Aorta (tissue), 5 donors: ENCODE results near the gene TENM4. TPM values are rescaled to one million over a fixed set of nuclear protein-coding genes. Genes with fewer than 3 reads are reported as not detected.

Experiments used
- ATAC-seq: fragments of 200-7000 bp; cut with Tn5 transposase; one replicate; pipeline ENCODE4 v1.9.1; 2022; ENCODE audit warnings: moderate library complexity; ENCODE audit not compliant: low FRiP score
- DNase-seq, 2 donors: peaks; one replicate each; pipeline ENCODE4 v3.0.0-alpha.2; 2020
- H3K27ac ChIP-seq, 2 donors: one replicate each; pipeline ENCODE4 v1.5.1; 2013; ENCODE audit warnings: low read length in 2 of 2, mild to moderate bottlenecking in 2 of 2, moderate library complexity in 2 of 2, control low read depth in 1 of 2, inconsistent platforms in 1 of 2, low read depth in 1 of 2
- H3K27me3 ChIP-seq, 2 donors: one replicate each; pipeline ENCODE4 v1.6.1; 2013; ENCODE audit warnings: control low read depth in 1 of 2, low read length in 1 of 2, mild to moderate bottlenecking in 1 of 2, moderate library complexity in 1 of 2; ENCODE audit not compliant: insufficient read depth in 2 of 2, control insufficient read depth in 1 of 2
- H3K36me3 ChIP-seq, 2 donors: one replicate each; pipeline ENCODE4 v1.6.1; 2013; ENCODE audit warnings: control low read depth in 1 of 2, low read length in 1 of 2, mild to moderate bottlenecking in 1 of 2; ENCODE audit not compliant: insufficient read depth in 2 of 2, control insufficient read depth in 1 of 2
- H3K4me1 ChIP-seq, 2 donors: one replicate each; pipeline ENCODE4 v1.6.1; 2013; ENCODE audit warnings: low read length in 2 of 2, control low read depth in 1 of 2, mild to moderate bottlenecking in 1 of 2, moderate library complexity in 1 of 2; ENCODE audit not compliant: insufficient read depth in 2 of 2, control insufficient read depth in 1 of 2
- H3K4me3 ChIP-seq, 2 donors: one replicate each; pipeline ENCODE4 v1.5.1; 2013; ENCODE audit warnings: low read length in 2 of 2, control low read depth in 1 of 2, mild to moderate bottlenecking in 1 of 2
- H3K9me3 ChIP-seq: one replicate; pipeline ENCODE4 v1.6.1; 2013; ENCODE audit warnings: mild to moderate bottlenecking, low read length; ENCODE audit not compliant: control insufficient read depth
- WGBS, 2 donors: extraction: QIAGEN DNeasy Blood & Tissue Kit; methylation state at CpG; one replicate each; pipeline ENCODE4 v1.1.7; 2013; 5-methylcytosine and 5-hydroxymethylcytosine counted together
- intact Hi-C, 2 donors: fragments of 100-400 bp; cut with DNase I; formaldehyde crosslinking; loops; one replicate each; pipeline versions ENCODE4 v1.14.2 to v1.15.0; 2022
- polyA plus RNA-seq, 2 donors: library from polyadenylated mRNA; stranded (reverse); fragments of 200-250 nt; gene quantifications; one replicate each; pipeline ENCODE4 v1.2.3, GENCODE V29; 2013
- total RNA-seq, 2 donors: library from RNA; stranded (reverse); fragmentation: NEBNext Ultra II Directional; extraction: Animal tissue kit (Norgen Biotek cat#: 25700); gene quantifications; one replicate each; pipeline ENCODE4 v1.2.1, GENCODE V29; 2021
- donor health status: healthy with polysubstance abuse.
- donor health status: Bipolar disorder and iron deficiency.
- donor health status: DM: no; HTN: no; CAD: no.
- donor health status: DM: no; HTN: no; CAD: no.
- donor health status: DM: yes; HTN: yes; CAD: no.

The TENM4 gene
- total and polyA plus RNA-seq, 4 donors: 0.20 to 9.1 (median 2.5) TPM

DNA sequence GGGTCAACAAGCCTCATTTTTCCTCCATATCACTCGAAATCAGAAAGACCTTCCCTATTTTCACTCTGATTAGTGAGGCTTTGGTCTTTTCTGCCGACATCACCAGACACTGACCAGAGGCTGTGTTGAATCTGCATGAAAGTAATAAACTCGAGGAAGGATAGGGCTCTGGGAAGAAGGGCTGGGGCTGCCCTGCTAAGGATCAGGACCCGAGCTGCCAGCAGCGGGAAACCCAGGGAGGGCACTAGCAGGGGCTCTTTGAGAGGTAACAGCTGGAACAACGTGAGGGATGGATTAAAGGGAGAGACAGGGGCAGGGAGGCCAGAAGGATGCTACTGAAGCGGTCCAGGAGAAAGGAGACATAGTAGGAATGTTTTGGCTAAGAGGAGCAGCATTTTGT is 488.7 kb downstream of the TENM4 start:
- no peak for ATAC-seq
- Histone ChIP-seq H3K4me3 (no peak overlapping the region), H3K27me3 (no peaks in the 10 kb centered on the region), H3K36me3 (no peaks in the 10 kb centered on the region), H3K4me1 (no peaks in the 10 kb centered on the region), H3K9me3 (peaks cover 2% of the 10 kb centered on the region), H3K27ac (no peak overlapping the region)
- DNase-seq: no peak
- 73 to 76% methylated on average over 7 of the region's 7 CpGs for WGBS, 2 donors
- intact Hi-C loops: no loop called here

DNA sequence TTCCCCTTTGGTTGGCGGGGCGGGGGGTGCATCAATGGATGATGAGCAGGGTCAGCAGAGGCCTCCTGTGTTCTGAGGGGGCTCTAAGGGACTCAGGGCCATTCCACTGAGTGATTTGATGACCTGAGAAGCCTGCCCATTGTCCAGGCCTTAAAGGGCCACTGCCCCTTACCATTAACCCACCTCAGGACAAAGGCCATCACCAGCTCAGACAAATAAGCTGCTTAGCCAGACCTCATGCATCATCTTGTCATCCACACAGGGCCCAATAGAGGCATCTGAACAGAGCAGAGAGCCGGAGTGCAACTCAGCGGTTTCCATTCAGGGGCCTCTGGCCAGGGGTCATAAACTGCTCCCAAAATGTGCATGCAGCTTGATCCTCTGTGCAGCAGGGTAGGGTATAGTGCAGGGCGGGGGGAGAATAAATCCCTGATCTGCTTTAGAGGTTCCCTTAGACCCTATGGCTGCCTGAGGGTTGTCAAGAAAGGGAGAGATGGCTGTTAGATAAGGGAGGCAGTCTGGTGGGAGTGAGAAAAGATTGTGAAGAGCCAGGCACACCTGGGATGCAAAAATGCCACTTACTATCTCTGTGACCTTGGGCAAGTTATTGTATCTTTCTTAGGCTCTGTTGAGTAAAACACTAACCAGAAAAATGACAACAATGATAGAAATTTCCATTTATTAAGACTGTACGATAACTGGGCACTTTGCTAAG is 490.7 kb downstream of the TENM4 start:
- no peak overlapping the region for H3K4me3 ChIP-seq
- 67 to 86% methylated on average over 6 of the region's 6 CpGs for WGBS, 2 donors
- H3K27me3 ChIP-seq: no peaks in the 10 kb centered on the region
- H3K36me3 ChIP-seq: no peaks in the 10 kb centered on the region
- DNase-seq: no peak
- intact Hi-C loops: no loop called here
- no peak overlapping the region for H3K27ac ChIP-seq
- H3K9me3 ChIP-seq: peaks cover 4% of the 10 kb centered on the region
- H3K4me1 ChIP-seq: no peaks in the 10 kb centered on the region
- no peak for ATAC-seq

DNA sequence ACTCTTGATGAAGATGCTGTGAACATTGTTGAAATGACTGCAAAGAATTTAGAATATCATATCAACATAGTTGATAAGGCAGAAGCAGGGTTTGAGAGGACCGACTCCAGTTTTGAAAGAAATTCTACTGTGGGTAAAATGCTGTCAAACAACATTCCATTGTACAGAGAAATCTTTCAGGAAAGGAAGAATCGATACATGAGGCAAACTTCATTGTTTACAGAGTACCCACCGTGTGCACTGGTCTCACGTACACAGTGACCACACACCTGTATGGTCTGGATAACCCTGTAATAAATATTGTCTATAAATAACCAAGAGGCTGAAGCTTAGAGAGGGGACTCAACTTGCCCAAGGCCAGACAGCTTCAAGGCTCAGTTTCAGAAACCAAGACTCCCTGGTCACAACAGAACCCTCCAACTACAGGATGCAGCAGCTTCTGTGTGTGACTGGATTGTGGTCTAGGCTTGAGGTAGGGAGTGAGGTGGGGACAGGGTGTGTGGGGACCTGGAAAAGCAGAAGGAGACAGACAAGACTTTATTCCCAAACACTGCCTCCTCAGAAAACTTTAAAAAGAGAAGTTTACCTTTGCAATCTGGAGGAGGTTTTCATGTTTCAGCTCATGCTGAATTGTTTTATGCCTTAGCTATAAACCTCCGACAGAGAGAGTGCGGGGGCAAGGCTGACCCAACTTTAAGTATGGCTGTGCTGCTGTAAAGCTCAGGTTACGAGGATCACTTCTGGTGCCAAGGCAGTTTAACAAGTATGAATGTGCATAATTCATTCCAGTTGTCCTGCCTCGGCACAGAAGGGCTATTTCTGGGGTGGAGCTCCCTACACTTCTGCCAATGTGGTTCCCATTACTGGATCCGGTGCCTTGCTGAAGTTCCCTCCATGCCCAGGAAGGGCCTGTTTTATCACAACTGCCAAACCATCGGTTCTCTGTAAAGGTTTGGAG is 493.6 kb downstream of the TENM4 start:
- 65 to 66% methylated on average over 10 of the region's 10 CpGs for WGBS, 2 donors
- Histone ChIP-seq H3K27me3 (no peaks in the 10 kb centered on the region), H3K9me3 (peaks cover 4% of the 10 kb centered on the region), H3K36me3 (no peaks in the 10 kb centered on the region), H3K27ac (no peak overlapping the region), H3K4me3 (no peak overlapping the region), H3K4me1 (no peaks in the 10 kb centered on the region)
- DNase-seq (no peak), ATAC-seq (no peak)
- intact Hi-C loops: no loop called here

DNA sequence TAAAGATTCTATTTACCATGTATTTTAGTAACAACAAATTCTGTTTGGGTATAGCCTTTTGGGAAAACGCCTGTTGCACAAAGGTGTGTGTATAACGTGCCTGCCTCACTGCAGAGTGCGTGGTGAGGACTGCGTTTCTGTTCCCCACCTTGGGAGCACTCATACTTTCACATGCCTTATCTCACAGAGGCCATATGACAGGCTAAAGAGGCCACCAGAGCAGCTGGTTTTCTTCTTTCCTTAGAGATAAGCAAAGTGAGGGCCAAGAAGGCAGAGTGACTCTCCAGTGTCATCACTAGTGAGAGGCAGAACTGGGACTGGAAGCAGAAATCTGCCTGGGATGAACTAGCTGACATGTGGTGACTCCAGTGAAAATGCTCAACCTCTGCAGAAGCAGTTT is 497.0 kb downstream of the TENM4 start:
- H3K36me3 ChIP-seq: no peaks in the 10 kb centered on the region
- no peak overlapping the region for H3K4me3 ChIP-seq
- DNase-seq: no peak
- H3K27ac ChIP-seq: no peak overlapping the region
- WGBS, 2 donors: 74% methylated on average over 4 of the region's 4 CpGs
- ATAC-seq: no peak
- intact Hi-C loops: no loop called here
- H3K4me1 ChIP-seq: no peaks in the 10 kb centered on the region
- peaks cover 4% of the 10 kb centered on the region for H3K9me3 ChIP-seq
- no peaks in the 10 kb centered on the region for H3K27me3 ChIP-seq

DNA sequence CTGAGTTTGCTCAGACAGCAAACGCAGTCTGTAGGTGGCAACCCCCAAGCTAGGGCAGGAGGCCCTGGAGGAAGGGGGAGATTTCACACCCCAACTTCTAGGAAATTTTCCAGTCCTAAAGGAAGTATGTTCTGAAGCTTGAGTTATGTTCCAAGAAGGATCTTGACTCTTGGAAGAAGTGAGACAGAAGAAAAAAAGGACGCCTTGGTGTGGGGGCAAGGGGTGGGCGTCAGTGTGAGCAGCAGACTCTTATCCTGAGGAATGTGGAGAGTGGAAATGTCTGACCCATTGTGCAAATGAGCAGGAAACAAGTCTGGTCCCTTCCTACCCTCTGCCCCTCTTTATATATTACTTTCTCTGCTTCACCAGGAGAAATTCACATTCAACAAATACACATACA is 497.7 kb downstream of the TENM4 start:
- H3K27me3 ChIP-seq: no peaks in the 10 kb centered on the region
- no peak overlapping the region for H3K4me3 ChIP-seq
- DNase-seq (no peak), ATAC-seq (no peak)
- 39 to 53% methylated on average over 3 of the region's 3 CpGs for WGBS, 2 donors
- H3K27ac ChIP-seq: no peak overlapping the region
- H3K4me1 ChIP-seq: no peaks in the 10 kb centered on the region
- H3K36me3 ChIP-seq: no peaks in the 10 kb centered on the region
- H3K9me3 ChIP-seq: peaks cover 4% of the 10 kb centered on the region
- intact Hi-C loops: no loop called here

DNA sequence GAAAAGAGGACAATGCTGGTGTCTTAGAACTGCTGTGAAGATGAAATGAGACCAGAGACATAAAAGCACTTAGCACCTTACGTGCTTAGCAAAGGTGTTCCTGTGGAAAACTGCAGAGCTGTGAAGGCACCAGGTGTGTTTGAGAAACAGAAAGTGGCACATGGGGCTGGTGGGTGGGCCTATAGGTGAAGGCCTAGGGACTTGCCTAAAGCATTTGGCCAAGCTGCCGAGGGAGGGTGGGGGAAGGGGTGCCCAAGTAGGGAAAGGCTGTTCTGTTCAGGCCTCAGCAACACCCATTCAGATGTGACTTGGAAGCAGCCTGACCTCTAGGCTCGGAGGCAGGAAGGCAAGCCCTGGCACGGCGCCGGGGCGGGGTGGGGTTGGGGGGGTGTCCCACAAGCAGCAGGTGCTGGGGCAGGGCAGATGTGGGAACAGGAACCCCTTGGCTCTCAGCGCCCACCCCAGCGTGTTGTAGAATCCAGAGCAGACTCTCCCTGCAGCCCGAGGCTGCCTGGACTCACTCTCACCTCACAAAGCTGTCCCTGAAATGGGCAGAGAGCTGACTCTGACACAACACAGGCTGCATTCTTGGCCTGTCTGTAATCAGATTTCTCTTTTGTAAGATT is 499.5 kb downstream of the TENM4 start:
- Histone ChIP-seq H3K4me1 (no peaks in the 10 kb centered on the region), H3K27me3 (no peaks in the 10 kb centered on the region), H3K4me3 (no peak overlapping the region), H3K36me3 (no peaks in the 10 kb centered on the region), H3K27ac (no peak overlapping the region), H3K9me3 (no peaks in the 10 kb centered on the region)
- WGBS, 2 donors: 83 to 84% methylated on average over 10 of the region's 10 CpGs
- no peak for DNase-seq
- no peak for ATAC-seq
- intact Hi-C loops: no loop called here

DNA sequence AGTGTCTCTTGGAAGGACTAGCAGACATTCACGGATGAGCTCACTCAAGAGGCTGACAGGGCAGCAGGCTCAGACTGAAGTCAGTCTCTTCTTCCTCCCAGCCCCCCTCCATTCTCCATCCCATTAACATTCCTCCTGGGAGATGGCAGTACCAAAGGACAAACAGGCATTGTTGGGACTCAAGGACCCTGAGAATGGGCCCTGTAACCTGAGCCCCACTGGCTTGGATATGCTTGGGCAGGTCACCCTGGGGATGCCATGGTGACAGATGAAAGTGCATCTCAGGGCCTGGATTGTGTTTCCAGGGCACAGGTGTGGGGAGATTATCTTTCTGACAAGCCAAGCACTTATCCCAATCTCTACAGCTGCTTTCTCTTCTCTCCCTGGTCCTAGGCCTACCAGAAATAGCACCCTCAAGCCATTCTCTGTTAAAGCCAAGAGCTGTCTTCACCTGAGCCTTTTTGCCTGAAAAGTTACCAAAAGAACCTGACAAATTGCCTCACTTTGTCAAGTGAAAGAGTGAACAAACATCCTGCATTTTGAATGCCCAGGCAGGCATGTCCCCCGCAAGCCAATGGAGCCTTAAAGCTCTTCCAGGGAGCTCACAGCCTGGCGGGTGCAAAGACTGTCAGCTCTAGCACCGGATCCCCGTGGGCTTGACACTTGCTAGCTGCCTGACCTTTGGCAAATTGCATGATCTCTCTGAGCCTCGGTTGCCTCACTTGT is 500.2 kb downstream of the TENM4 start:
- WGBS, 2 donors: 76 to 83% methylated on average over 6 of the region's 6 CpGs
- intact Hi-C loops: no loop called here
- ATAC-seq (no peak), DNase-seq (no peak)
- no peak overlapping the region for H3K27ac ChIP-seq
- no peaks in the 10 kb centered on the region for H3K4me1 ChIP-seq
- no peaks in the 10 kb centered on the region for H3K9me3 ChIP-seq
- no peak overlapping the region for H3K4me3 ChIP-seq
- no peaks in the 10 kb centered on the region for H3K36me3 ChIP-seq
- no peaks in the 10 kb centered on the region for H3K27me3 ChIP-seq

DNA sequence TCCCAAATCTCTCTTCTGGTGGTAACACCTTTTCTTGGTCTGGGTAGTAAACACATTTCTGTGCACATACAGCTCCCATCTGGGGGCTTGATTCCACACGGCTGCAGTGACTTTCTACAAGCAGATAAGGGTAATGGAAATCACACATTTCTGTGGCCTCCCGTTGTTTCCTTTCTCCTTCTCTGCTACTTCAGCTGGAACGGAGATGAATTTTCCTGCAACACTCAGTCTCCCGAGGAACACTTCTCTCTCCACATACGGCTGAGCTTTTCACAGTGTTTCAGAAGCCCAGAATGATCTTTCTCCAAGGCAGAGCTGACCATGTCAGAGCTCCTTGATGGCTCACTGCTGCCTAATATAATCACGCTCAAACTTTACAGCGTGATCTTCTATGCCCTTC is 501.9 kb downstream of the TENM4 start:
- Histone ChIP-seq H3K36me3 (no peaks in the 10 kb centered on the region), H3K4me1 (no peaks in the 10 kb centered on the region), H3K4me3 (no peak overlapping the region), H3K27ac (no peak overlapping the region), H3K9me3 (no peaks in the 10 kb centered on the region), H3K27me3 (no peaks in the 10 kb centered on the region)
- ATAC-seq (no peak), DNase-seq (no peak)
- intact Hi-C loops: no loop called here
- WGBS, 2 donors: 68 to 76% methylated on average over 7 of the region's 7 CpGs
